HUES64 (cell line): Measurements from ENCODE around the gene PLA2G2F.

Experiments
- H3K27ac ChIP-seq: 2 replicates; pipeline ENCODE4 v1.7.0; 2013; ENCODE audit warnings: low read depth, low read length, inconsistent platforms
- H3K27me3 ChIP-seq: 2 replicates; pipeline ENCODE4 v1.6.1; 2013; ENCODE audit warnings: mild to moderate bottlenecking, low read length; ENCODE audit not compliant: insufficient read depth
- H3K36me3 ChIP-seq: 2 replicates; pipeline ENCODE4 v1.6.1; 2013; ENCODE audit warnings: mild to moderate bottlenecking, low read length; ENCODE audit not compliant: insufficient read depth
- H3K4me1 ChIP-seq: 2 replicates; pipeline ENCODE4 v1.6.1; 2013; ENCODE audit warnings: mild to moderate bottlenecking, low read length, moderate library complexity; ENCODE audit not compliant: insufficient read depth
- H3K4me3 ChIP-seq: 2 replicates; pipeline ENCODE4 v1.5.1; 2013; ENCODE audit warnings: mild to moderate bottlenecking, low read length, moderate library complexity
- H3K9ac ChIP-seq: 2 replicates; pipeline ENCODE4 v1.6.1; 2013; ENCODE audit warnings: mild to moderate bottlenecking, low read depth, low read length
- H3K9me3 ChIP-seq: 2 replicates; pipeline ENCODE4 v1.6.1; 2013; ENCODE audit warnings: low read depth, low read length; ENCODE audit not compliant: insufficient read depth
- WGBS: fragments of 150-250, 120-280 bp; methylation state at CpG from one replicate; pipeline ENCODE4 v1.1.7; 2013; ENCODE audit warnings: missing lambda C conversion rate; 5-methylcytosine and 5-hydroxymethylcytosine counted together

PLA2G2F gene

GRCh38 chr1:20179371-20180128, 40.4 kb downstream of the PLA2G2F start:
- Histone ChIP-seq H3K4me1 (no peaks in the 10 kb centered on the region), H3K9me3 (no peaks in the 10 kb centered on the region), H3K27me3 (no peaks in the 10 kb centered on the region), H3K4me3 (no peak overlapping the region), H3K36me3 (no peaks in the 10 kb centered on the region), H3K9ac (no peak overlapping the region), H3K27ac (no peak overlapping the region)
- 96% methylated on average over 2 of the region's 2 CpGs for WGBS

- Histone ChIP-seq H3K36me3 (no peaks in the 10 kb centered on the region), H3K9me3 (no peaks in the 10 kb centered on the region), H3K27ac (no peak overlapping the region), H3K4me3 (no peak overlapping the region), H3K27me3 (peaks cover 4% of the 10 kb centered on the region), H3K4me1 (no peaks in the 10 kb centered on the region), H3K9ac (no peak overlapping the region)
- 91% methylated on average over 6 of the region's 6 CpGs for WGBS
Measured at GRCh38 chr1:20180129-20180843, 41.2 kb downstream of the PLA2G2F start.

- Histone ChIP-seq H3K4me3 (no peak overlapping the region), H3K27me3 (peaks cover 8% of the 10 kb centered on the region), H3K36me3 (no peaks in the 10 kb centered on the region), H3K9ac (no peak overlapping the region), H3K4me1 (0 out of 2 replicates have a peak, but pooled peaks cover 2% of the 10 kb centered on the region), H3K9me3 (no peaks in the 10 kb centered on the region), H3K27ac (no peak overlapping the region)
- 92% methylated on average over 3 of the region's 3 CpGs for WGBS
Measured at GRCh38 chr1:20180844-20181207, 41.7 kb downstream of the PLA2G2F start.

GRCh38 chr1:20182415-20182814, 43.3 kb downstream of the PLA2G2F start:
- Histone ChIP-seq H3K9me3 (no peaks in the 10 kb centered on the region), H3K4me3 (no peak overlapping the region), H3K27ac (no peak overlapping the region), H3K4me1 (peaks cover 10% of the 10 kb centered on the region), H3K36me3 (no peaks in the 10 kb centered on the region), H3K27me3 (peaks cover 21% of the 10 kb centered on the region), H3K9ac (no peak overlapping the region)

- Histone ChIP-seq H3K4me3 (no peak overlapping the region), H3K9ac (no peak overlapping the region), H3K27ac (no peak overlapping the region), H3K36me3 (no peaks in the 10 kb centered on the region), H3K27me3 (peaks cover 26% of the 10 kb centered on the region), H3K4me1 (peaks cover 10% of the 10 kb centered on the region), H3K9me3 (no peaks in the 10 kb centered on the region)
- 86% methylated on average over 10 of the region's 10 CpGs for WGBS
Measured at GRCh38 chr1:20183035-20183434, 43.9 kb downstream of the PLA2G2F start.

- H3K27me3 ChIP-seq = peaks cover 27% of the 10 kb centered on the region
- H3K36me3 ChIP-seq = no peaks in the 10 kb centered on the region
- H3K4me3 ChIP-seq = no peak overlapping the region
- no peak overlapping the region for H3K9ac ChIP-seq
- WGBS = 94% methylated on average over 12 of the region's 13 CpGs
- H3K4me1 ChIP-seq = peaks cover 10% of the 10 kb centered on the region
- H3K27ac ChIP-seq = no peak overlapping the region
- no peaks in the 10 kb centered on the region for H3K9me3 ChIP-seq
Measured at GRCh38 chr1:20183616-20184271, 44.6 kb downstream of the PLA2G2F start.

GRCh38 chr1:20184481-20184900, 45.4 kb downstream of the PLA2G2F start:
- no peak overlapping the region for H3K27ac ChIP-seq

GRCh38 chr1:20184997-20185833, 46.1 kb downstream of the PLA2G2F start:
- Histone ChIP-seq H3K9ac (no peak overlapping the region; the same call in 1 of the 2 replicates), H3K36me3 (no peaks in the 10 kb centered on the region), H3K27me3 (peaks cover 27% of the 10 kb centered on the region), H3K4me1 (peaks cover 10% of the 10 kb centered on the region), H3K4me3 (peak overlapping the region; percentile 63), H3K9me3 (no peaks in the 10 kb centered on the region), H3K27ac (no peak overlapping the region)
- WGBS = 74% methylated on average over 17 of the region's 17 CpGs

More at GRCh38 chr1:20184481-20184900, 45.4 kb downstream of the PLA2G2F start:
- Histone ChIP-seq H3K36me3 (no peaks in the 10 kb centered on the region), H3K9ac (no peak overlapping the region), H3K27me3 (peaks cover 27% of the 10 kb centered on the region), H3K9me3 (no peaks in the 10 kb centered on the region), H3K4me3 (no peak overlapping the region), H3K4me1 (peaks cover 10% of the 10 kb centered on the region)
- WGBS = 67% methylated on average over 6 of the region's 6 CpGs

GRCh38 chr1:20185834-20186782, 47.0 kb downstream of the PLA2G2F start, which contains the start of the genes PLA2G2C and UBXN10:
PLA2G2C (minus strand) TSS chr1:20186518; CDS start chr1:20177363, 9,155 bp downstream.
UBXN10 (plus strand) TSS chr1:20186096; CDS start chr1:20190562, 4,466 bp downstream.
- peak within 1 kb of the TSS; percentile 18; the same call in 1 of the 2 replicates for H3K27ac ChIP-seq
- no peaks in the 10 kb centered on the region for H3K9me3 ChIP-seq
- H3K9ac ChIP-seq = peak within 1 kb of the TSS; percentile 76
- 2% methylated on average over 50 of the region's 52 CpGs for WGBS
- H3K36me3 ChIP-seq = no peaks in the 10 kb centered on the region
- H3K4me1 ChIP-seq = peaks cover 10% of the 10 kb centered on the region
- peak within 1 kb of the TSS; percentile 63 for H3K4me3 ChIP-seq
- H3K27me3 ChIP-seq = peaks cover 27% of the 10 kb centered on the region
